Fibroblast of lung (primary cell): ENCODE results near the gene DENND4B. TPM values are rescaled to one million over a fixed set of nuclear protein-coding genes. Genes with fewer than 3 reads are reported as not detected.
A peak's percentile ranks its signal among the peaks of the same experiment; 100 is the strongest.

Experiments
- DNase-seq, 2 donors: peaks; one replicate each; pipeline versions ENCODE4 v3.0.0 to v3.0.0-alpha.2; 2010; ENCODE audit warnings: low read depth in 2 of 2
- H2AFZ ChIP-seq: 2 replicates; pipeline ENCODE4 v1.5.1; 2012; ENCODE audit warnings: low read length, control low read depth, inconsistent platforms
- H3K27ac ChIP-seq: 2 replicates; pipeline ENCODE4 v1.5.1; 2011; ENCODE audit warnings: low read length, control low read depth; ENCODE audit not compliant: insufficient read depth
- H3K27me3 ChIP-seq: 2 replicates; pipeline ENCODE4 v1.5.1; 2011; ENCODE audit warnings: mild to moderate bottlenecking, low read length; ENCODE audit not compliant: control insufficient read depth, insufficient read depth
- H3K36me3 ChIP-seq: 2 replicates; pipeline ENCODE4 v1.5.1; 2011; ENCODE audit warnings: low read length; ENCODE audit not compliant: control insufficient read depth, insufficient read depth
- H3K4me1 ChIP-seq: 2 replicates; pipeline ENCODE4 v1.5.1; 2011; ENCODE audit warnings: low read length; ENCODE audit not compliant: control insufficient read depth, insufficient read depth; ENCODE audit errors: extremely low read depth
- H3K4me2 ChIP-seq: 2 replicates; pipeline ENCODE4 v1.5.1; 2011; ENCODE audit warnings: low read length, control low read depth; ENCODE audit not compliant: insufficient read depth; ENCODE audit errors: extremely low read depth
- H3K4me3 ChIP-seq, 4 experiments: fragments of 200-600 bp in 1 of 4; sonication (generic) in 1 of 4; replicated peaks in 1 of 4; 2 replicates each; pipeline ENCODE4 v1.5.1; 2011 to 2016; ENCODE audit warnings: low read length in 4 of 4, low read depth in 3 of 4, mild to moderate bottlenecking in 3 of 4, control low read depth in 2 of 4, inconsistent platforms in 1 of 4, mixed read lengths in 1 of 4; ENCODE audit not compliant: insufficient read depth in 1 of 4; ENCODE audit errors: control extremely low read depth in 1 of 4
- H3K79me2 ChIP-seq: 2 replicates; pipeline ENCODE4 v1.5.1; 2012; ENCODE audit warnings: mild to moderate bottlenecking, low read length, inconsistent platforms; ENCODE audit not compliant: control insufficient read depth, insufficient read depth
- H3K9ac ChIP-seq: 2 replicates; pipeline ENCODE4 v1.5.1; 2011; ENCODE audit warnings: mild to moderate bottlenecking, low read length, control low read depth; ENCODE audit not compliant: insufficient read depth
- H3K9me3 ChIP-seq: 2 replicates; pipeline ENCODE4 v1.5.1; 2012; ENCODE audit warnings: low read depth, low read length; ENCODE audit not compliant: control insufficient read depth, insufficient read depth
- H4K20me1 ChIP-seq: 2 replicates; pipeline ENCODE4 v1.5.1; 2011; ENCODE audit warnings: low read length; ENCODE audit not compliant: control insufficient read depth, insufficient read depth; ENCODE audit errors: extremely low read depth
- CTCF ChIP-seq, 2 donors: IDR thresholded peaks in 1 of 2; conservative IDR thresholded peaks in 1 of 2; 1 replicate in 1 of 2; 2 replicates in 1 of 2; pipeline ENCODE4 v1.5.1; 2011 to 2012; ENCODE audit warnings: low read length in 2 of 2, control low read depth in 1 of 2, inconsistent platforms in 1 of 2, low read depth in 1 of 2, mild to moderate bottlenecking in 1 of 2
- EZH2 ChIP-seq: IDR thresholded peaks from 2 replicates; pipeline ENCODE4 v1.5.1; 2012; ENCODE audit warnings: low read length, control low read depth, mild to moderate bottlenecking; ENCODE audit errors: missing control alignments
- polyA plus RNA-seq, 2 donors: library from polyadenylated mRNA; depleted of rRNA in 1 of 2; stranded (reverse) in 1 of 2; unstranded in 1 of 2; fragments of >200 nt; gene quantifications; 2 replicates each; pipeline ENCODE4 v1.2.1, GENCODE V29; 2011 to 2012; ENCODE audit warnings: missing spikeins in 1 of 2
- total RNA-seq: library from RNA; depleted of rRNA; stranded (reverse); fragments of >200 nt; gene quantifications from 2 replicates; pipeline ENCODE4 v1.2.1, GENCODE V29; 2014

DENND4B gene
- total and polyA plus RNA-seq, 2 donors (not counting 1 experiment from before 2014, with no cell fraction given) = 9.1 to 17.7 TPM

GRCh38 chr1:153921080-153921802, 25.3 kb downstream of the DENND4B start:
- Histone ChIP-seq H3K27me3 (no peaks in the 10 kb centered on the region), H3K4me1 (peaks cover 18% of the 10 kb centered on the region), H4K20me1 (peaks cover 3% of the 10 kb centered on the region), H3K4me3 (peak overlapping the region; percentile 78 to 92 (median 86)), H2AFZ (no peak overlapping the region), H3K9me3 (no peaks in the 10 kb centered on the region), H3K79me2 (peaks cover 38% of the 10 kb centered on the region), H3K27ac (peak overlapping the region; percentile 57), H3K4me2 (peak overlapping the region; percentile 97), H3K9ac (no peak overlapping the region), H3K36me3 (no peaks in the 10 kb centered on the region)
- TF ChIP-seq EZH2 (no peak), CTCF (conservative IDR thresholded peaks at IDR 0.05 in 1 of 2, IDR thresholded peaks at IDR 0.05 in 1 of 2; ENCODE audit: low read depth in 1 of 2, low read length in 2 of 2) (no peak)
- DNase-seq = no peak

- peaks cover 3% of the 10 kb centered on the region for H4K20me1 ChIP-seq
- H3K4me1 ChIP-seq = peaks cover 18% of the 10 kb centered on the region
- peaks cover 42% of the 10 kb centered on the region for H3K79me2 ChIP-seq
- peak overlapping the region; percentile 72 for H3K4me2 ChIP-seq
- no peak overlapping the region for H3K9ac ChIP-seq
- no peak overlapping the region for H3K27ac ChIP-seq
- TF ChIP-seq CTCF (conservative IDR thresholded peaks at IDR 0.05 in 1 of 2, IDR thresholded peaks at IDR 0.05 in 1 of 2; ENCODE audit: low read depth in 1 of 2, low read length in 2 of 2) (peak; percentile 41 to 43), EZH2 (no peak)
- H3K27me3 ChIP-seq = no peaks in the 10 kb centered on the region
- peak overlapping the region; percentile 21 to 92 (median 80) for H3K4me3 ChIP-seq
- H2AFZ ChIP-seq = no peak overlapping the region
- DNase-seq = peak; percentile 18 to 64
- no peaks in the 10 kb centered on the region for H3K9me3 ChIP-seq
- H3K36me3 ChIP-seq = no peaks in the 10 kb centered on the region
Measured at GRCh38 chr1:153919876-153920852, 26.4 kb downstream of the DENND4B start.

- DNase-seq = no peak
- H3K36me3 ChIP-seq = peaks cover 2% of the 10 kb centered on the region
- H4K20me1 ChIP-seq = peaks cover 3% of the 10 kb centered on the region
- no peak overlapping the region for H2AFZ ChIP-seq
- no peaks in the 10 kb centered on the region for H3K27me3 ChIP-seq
- H3K4me1 ChIP-seq = peaks cover 11% of the 10 kb centered on the region
- H3K9me3 ChIP-seq = no peaks in the 10 kb centered on the region
- no peak overlapping the region for H3K4me3 ChIP-seq
- H3K79me2 ChIP-seq = peaks cover 43% of the 10 kb centered on the region
- no peak overlapping the region for H3K27ac ChIP-seq
- no peak for TF ChIP-seq EZH2
- TF ChIP-seq CTCF (conservative IDR thresholded peaks at IDR 0.05 in 1 of 2, IDR thresholded peaks at IDR 0.05 in 1 of 2; ENCODE audit: low read depth in 1 of 2, low read length in 2 of 2) = no peak
- no peak overlapping the region for H3K4me2 ChIP-seq
- no peak overlapping the region for H3K9ac ChIP-seq
Measured at GRCh38 chr1:153916297-153916696, 30.2 kb downstream of the DENND4B start.
